Suprapubic skin (tissue), 4 donors: ENCODE results near the gene SMCO2.

ENCODE experiments used
- EP300 ChIP-seq: sonication (generic); formaldehyde crosslinking; IDR thresholded peaks from one replicate; pipeline ENCODE4 v1.6.1; 2017; ENCODE audit warnings: antibody characterized with exemption
- POLR2A ChIP-seq, 2 donors: fragments of 450-650 bp; IDR thresholded peaks; one replicate each; pipeline ENCODE4 v1.6.1; 2017; ENCODE audit warnings: antibody characterized with exemption in 2 of 2, mild to moderate bottlenecking in 2 of 2, moderate library complexity in 2 of 2
- POLR2AphosphoS5 ChIP-seq, 3 donors: sonication (generic); formaldehyde crosslinking; IDR thresholded peaks; one replicate each; pipeline ENCODE4 v1.6.1; 2017; ENCODE audit warnings: antibody characterized with exemption in 3 of 3
- TF ChIP-seq, protein P1 (sequence below), 2 donors: fragments of 200-600 bp in 1 of 2; fragments of 450-650 bp in 1 of 2; sonication (generic) in 1 of 2; IDR thresholded peaks; one replicate each; pipeline ENCODE4 v1.5.1; 2016 to 2019; ENCODE audit warnings: antibody characterized with exemption in 2 of 2, mild to moderate bottlenecking in 1 of 2, moderate library complexity in 1 of 2

DNA sequence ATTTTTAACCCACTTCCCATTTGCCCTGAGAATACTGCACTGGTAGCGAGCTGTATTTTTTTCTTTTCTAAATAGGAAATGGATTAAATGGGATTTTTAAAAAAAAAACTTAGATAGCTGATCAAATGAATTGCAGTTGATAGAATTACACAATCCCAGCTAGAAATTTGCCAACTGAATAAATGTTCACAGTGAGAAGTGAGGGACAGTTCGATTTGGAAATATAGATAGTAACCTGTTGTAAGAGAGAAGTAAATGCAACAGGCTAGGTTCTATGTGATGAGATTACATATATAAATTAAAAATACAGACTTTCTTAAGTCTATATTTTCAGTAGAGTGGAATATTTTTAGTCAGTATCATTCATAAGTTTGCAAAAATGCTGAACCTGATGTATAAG, 48.1 kb upstream of the SMCO2 start:
- TF ChIP-seq, protein P1, sequence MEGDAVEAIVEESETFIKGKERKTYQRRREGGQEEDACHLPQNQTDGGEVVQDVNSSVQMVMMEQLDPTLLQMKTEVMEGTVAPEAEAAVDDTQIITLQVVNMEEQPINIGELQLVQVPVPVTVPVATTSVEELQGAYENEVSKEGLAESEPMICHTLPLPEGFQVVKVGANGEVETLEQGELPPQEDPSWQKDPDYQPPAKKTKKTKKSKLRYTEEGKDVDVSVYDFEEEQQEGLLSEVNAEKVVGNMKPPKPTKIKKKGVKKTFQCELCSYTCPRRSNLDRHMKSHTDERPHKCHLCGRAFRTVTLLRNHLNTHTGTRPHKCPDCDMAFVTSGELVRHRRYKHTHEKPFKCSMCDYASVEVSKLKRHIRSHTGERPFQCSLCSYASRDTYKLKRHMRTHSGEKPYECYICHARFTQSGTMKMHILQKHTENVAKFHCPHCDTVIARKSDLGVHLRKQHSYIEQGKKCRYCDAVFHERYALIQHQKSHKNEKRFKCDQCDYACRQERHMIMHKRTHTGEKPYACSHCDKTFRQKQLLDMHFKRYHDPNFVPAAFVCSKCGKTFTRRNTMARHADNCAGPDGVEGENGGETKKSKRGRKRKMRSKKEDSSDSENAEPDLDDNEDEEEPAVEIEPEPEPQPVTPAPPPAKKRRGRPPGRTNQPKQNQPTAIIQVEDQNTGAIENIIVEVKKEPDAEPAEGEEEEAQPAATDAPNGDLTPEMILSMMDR (IDR thresholded peaks at IDR 0.05): no peak
- no peak for TF ChIP-seq POLR2AphosphoS5 (IDR thresholded peaks at IDR 0.05)
- no peak for TF ChIP-seq EP300
- TF ChIP-seq POLR2A (IDR thresholded peaks at IDR 0.05): no peak
